Smooth muscle cell of the pulmonary artery (primary cell): ENCODE results near the gene MME. TPM values are rescaled to one million over a fixed set of nuclear protein-coding genes. Genes with fewer than 3 reads are reported as not detected.

ENCODE experiments used
- total RNA-seq: library from RNA; depleted of rRNA; stranded (reverse); fragments of >200 nt; gene quantifications from 2 replicates; pipeline ENCODE4 v1.2.3, GENCODE V29; 2014

The MME gene
- total RNA-seq: 42.0 and 623 TPM in 2 replicates

GRCh38 chr3:155079746-155080487, at the start of gene MME:
MME (plus strand) TSS chr3:155080319; CDS start chr3:155084168, 3,849 bp downstream.

Other genes starting within 250 kb of the MME start
- not detected in 2 replicates for gene STRIT1, start 213.4 kb downstream of the MME start, total RNA-seq